IPS-18c (cell line): ENCODE data around the gene CALR3.
"Not testable (repeated sequence)": the region's sequence is repeated elsewhere in the genome, so short reads cannot be mapped to it uniquely, and the experiment has no call there.

ENCODE experiments used
- H3K4me3 ChIP-seq: 2 replicates; pipeline ENCODE4 v1.7.0; 2013; ENCODE audit warnings: low read depth, mild to moderate bottlenecking, low read length, moderate library complexity; ENCODE audit not compliant: insufficient read depth
- H3K9me3 ChIP-seq: one replicate; pipeline ENCODE4 v1.6.1; 2013; ENCODE audit warnings: mild to moderate bottlenecking, low read length, moderate library complexity; ENCODE audit not compliant: control insufficient read depth, insufficient read depth

CALR3 gene

GRCh38 chr19:16495982-16496612 lies at the start of gene CALR3, which contains the start of gene C19orf44:
CALR3 (minus strand) TSS chr19:16496167; CDS start chr19:16496129, 38 bp downstream.
C19orf44 (plus strand) TSS chr19:16496394; CDS start chr19:16500793, 4,399 bp downstream.
- peak within 1 kb of the TSS; percentile 84 for H3K4me3 ChIP-seq
- peaks cover 2% of the 10 kb centered on the region for H3K9me3 ChIP-seq

GRCh38 chr19:16544473-16545231 lies 48.7 kb upstream of the CALR3 start:
- Histone ChIP-seq H3K4me3 (no peak overlapping the region), H3K9me3 (peaks cover 4% of the 10 kb centered on the region)

- not testable (repeated sequence) for H3K9me3 ChIP-seq
These were observed 47.8 kb upstream of the CALR3 start for GRCh38 chr19:16543734-16544133.

GRCh38 chr19:16542910-16543472 lies 47.0 kb upstream of the CALR3 start:
- Histone ChIP-seq H3K9me3 (peaks cover 4% of the 10 kb centered on the region), H3K4me3 (peak overlapping the region; percentile 76)

More at GRCh38 chr19:16543734-16544133, 47.8 kb upstream of the CALR3 start:
- H3K4me3 ChIP-seq: not testable (repeated sequence)

- H3K4me3 ChIP-seq: peak within 1 kb of the TSS; percentile 76
- H3K9me3 ChIP-seq: peaks cover 4% of the 10 kb centered on the region
These were observed 46.3 kb upstream of the CALR3 start, which contains the start of gene CHERP for GRCh38 chr19:16542045-16542909. CHERP (minus strand) TSS chr19:16542437; CDS start chr19:16542378, 59 bp downstream.

GRCh38 chr19:16541526-16542044 lies 45.6 kb upstream of the CALR3 start:
- peaks cover 4% of the 10 kb centered on the region for H3K9me3 ChIP-seq
- H3K4me3 ChIP-seq: peak overlapping the region; percentile 76

GRCh38 chr19:16540948-16541347 lies 45.0 kb upstream of the CALR3 start:
- Histone ChIP-seq H3K9me3 (peaks cover 4% of the 10 kb centered on the region), H3K4me3 (peak overlapping the region; percentile 76)

GRCh38 chr19:16537111-16537510 lies 41.1 kb upstream of the CALR3 start:
- no peak overlapping the region for H3K4me3 ChIP-seq
- H3K9me3 ChIP-seq: peaks cover 2% of the 10 kb centered on the region

- H3K9me3 ChIP-seq: peaks cover 2% of the 10 kb centered on the region
- H3K4me3 ChIP-seq: no peak overlapping the region
These were observed 40.2 kb upstream of the CALR3 start for GRCh38 chr19:16536130-16536529.

GRCh38 chr19:16535381-16535780 lies 39.4 kb upstream of the CALR3 start:
- no peak overlapping the region for H3K4me3 ChIP-seq
- peaks cover 2% of the 10 kb centered on the region for H3K9me3 ChIP-seq

GRCh38 chr19:16532440-16533234 lies 36.7 kb upstream of the CALR3 start:
- H3K9me3 ChIP-seq: no peaks in the 10 kb centered on the region
- no peak overlapping the region for H3K4me3 ChIP-seq

GRCh38 chr19:16531380-16531669 lies 35.4 kb upstream of the CALR3 start:
- Histone ChIP-seq H3K9me3 (no peaks in the 10 kb centered on the region), H3K4me3 (no peak overlapping the region)

- H3K4me3 ChIP-seq: no peak overlapping the region
- no peaks in the 10 kb centered on the region for H3K9me3 ChIP-seq
These were observed 34.8 kb upstream of the CALR3 start for GRCh38 chr19:16530540-16531379.

GRCh38 chr19:16529466-16530144 lies 33.6 kb upstream of the CALR3 start:
- Histone ChIP-seq H3K4me3 (no peak overlapping the region), H3K9me3 (no peaks in the 10 kb centered on the region)

- H3K4me3 ChIP-seq: no peak overlapping the region
- no peaks in the 10 kb centered on the region for H3K9me3 ChIP-seq
These were observed 32.1 kb upstream of the CALR3 start for GRCh38 chr19:16527971-16528521.
